ENCODE results near the gene AMPH. TPM values are rescaled to one million over a fixed set of nuclear protein-coding genes. Genes with fewer than 3 reads are reported as not detected.

The AMPH gene
- total RNA-seq, 4 donors from 2014 or later, result 2.3 to 14.7 (median 7.2) TPM

DNA sequence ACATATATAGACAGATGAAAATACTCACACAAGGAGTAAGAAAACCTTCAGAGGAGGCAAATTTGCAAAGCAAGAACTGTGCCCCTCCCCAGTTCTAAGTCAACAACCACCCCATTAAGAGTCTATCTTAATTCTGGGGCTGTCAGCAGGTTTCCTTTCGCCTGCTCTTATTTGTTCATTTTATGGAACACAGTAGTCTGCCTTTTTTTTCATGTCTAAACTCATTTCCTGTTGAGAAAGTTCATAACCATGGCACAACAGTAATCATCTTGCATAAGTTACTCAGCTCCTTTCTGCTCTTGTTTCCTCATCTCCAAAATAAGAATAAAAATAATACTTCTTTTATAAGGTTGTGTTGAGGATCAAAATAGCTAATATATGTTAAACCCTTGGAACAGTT is 25.8 kb upstream of the AMPH start:
- no peaks in the 10 kb centered on the region for H3K9me3 ChIP-seq
- 50 to 67% methylated on average over 1 of the region's 1 CpG for WGBS, 2 donors (ENCODE audit: low coverage in 1 of 2)
- no peaks in the 10 kb centered on the region for H3K4me1 ChIP-seq
- TF ChIP-seq POLR2A (IDR thresholded peaks at IDR 0.05) (no peak), POLR2AphosphoS5 (IDR thresholded peaks at IDR 0.05) (no peak), EP300 (IDR thresholded peaks at IDR 0.05) (no peak)
- TF ChIP-seq, protein P1, sequence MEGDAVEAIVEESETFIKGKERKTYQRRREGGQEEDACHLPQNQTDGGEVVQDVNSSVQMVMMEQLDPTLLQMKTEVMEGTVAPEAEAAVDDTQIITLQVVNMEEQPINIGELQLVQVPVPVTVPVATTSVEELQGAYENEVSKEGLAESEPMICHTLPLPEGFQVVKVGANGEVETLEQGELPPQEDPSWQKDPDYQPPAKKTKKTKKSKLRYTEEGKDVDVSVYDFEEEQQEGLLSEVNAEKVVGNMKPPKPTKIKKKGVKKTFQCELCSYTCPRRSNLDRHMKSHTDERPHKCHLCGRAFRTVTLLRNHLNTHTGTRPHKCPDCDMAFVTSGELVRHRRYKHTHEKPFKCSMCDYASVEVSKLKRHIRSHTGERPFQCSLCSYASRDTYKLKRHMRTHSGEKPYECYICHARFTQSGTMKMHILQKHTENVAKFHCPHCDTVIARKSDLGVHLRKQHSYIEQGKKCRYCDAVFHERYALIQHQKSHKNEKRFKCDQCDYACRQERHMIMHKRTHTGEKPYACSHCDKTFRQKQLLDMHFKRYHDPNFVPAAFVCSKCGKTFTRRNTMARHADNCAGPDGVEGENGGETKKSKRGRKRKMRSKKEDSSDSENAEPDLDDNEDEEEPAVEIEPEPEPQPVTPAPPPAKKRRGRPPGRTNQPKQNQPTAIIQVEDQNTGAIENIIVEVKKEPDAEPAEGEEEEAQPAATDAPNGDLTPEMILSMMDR (IDR thresholded peaks at IDR 0.05), result no peak
- no peaks in the 10 kb centered on the region for H3K36me3 ChIP-seq
- ATAC-seq, result peak; percentile 19
- no peak overlapping the region for H3K4me3 ChIP-seq
- H3K27me3 ChIP-seq, result peaks cover 7% of the 10 kb centered on the region
- no peak overlapping the region for H3K27ac ChIP-seq

DNA sequence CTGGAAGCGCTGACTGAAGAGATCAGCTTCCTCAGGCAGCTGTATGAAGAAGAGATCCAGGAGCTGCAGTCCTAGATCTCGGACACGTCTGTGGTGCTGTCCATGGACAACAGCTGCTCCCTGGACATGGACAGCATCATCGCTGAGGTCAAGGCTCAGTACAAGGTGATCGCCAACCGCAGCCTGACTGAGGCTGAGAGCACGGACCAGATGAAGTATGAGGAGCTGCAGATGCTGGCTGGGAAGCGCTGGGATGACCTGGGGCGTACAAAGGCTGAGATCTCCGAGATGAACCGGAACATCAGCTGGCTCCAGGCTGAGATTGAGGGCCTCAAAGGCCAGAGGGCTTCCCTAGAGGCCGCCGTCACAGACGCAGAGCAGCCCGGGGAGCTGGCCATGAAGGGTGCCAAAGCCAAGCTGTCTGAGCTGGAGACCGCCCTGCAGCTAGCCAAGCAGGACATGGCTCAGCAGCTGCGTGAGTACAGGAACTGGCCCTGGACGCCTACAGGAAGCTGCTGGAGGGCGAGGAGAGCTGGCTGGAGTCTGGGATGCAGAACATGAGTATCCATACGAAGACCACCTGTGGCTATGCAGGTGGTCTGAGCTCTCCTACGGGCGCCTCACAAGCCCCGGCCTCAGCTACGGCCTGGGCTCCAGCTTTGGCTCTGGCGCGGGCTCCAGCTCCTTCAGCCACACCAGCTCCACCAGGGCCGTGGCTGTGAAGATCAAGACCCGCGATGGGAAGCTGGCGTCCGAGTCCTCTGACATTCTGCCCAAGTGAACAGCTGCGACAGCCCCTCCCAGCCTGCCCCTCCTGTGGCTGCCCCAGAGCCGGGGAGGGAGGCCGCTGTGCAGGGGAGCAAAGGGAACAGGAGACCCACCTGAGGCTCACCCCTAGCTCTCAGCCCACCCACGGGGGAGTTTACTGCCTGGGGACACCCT is 24.9 kb upstream of the AMPH start:
- ATAC-seq, result peak; percentile 34

DNA sequence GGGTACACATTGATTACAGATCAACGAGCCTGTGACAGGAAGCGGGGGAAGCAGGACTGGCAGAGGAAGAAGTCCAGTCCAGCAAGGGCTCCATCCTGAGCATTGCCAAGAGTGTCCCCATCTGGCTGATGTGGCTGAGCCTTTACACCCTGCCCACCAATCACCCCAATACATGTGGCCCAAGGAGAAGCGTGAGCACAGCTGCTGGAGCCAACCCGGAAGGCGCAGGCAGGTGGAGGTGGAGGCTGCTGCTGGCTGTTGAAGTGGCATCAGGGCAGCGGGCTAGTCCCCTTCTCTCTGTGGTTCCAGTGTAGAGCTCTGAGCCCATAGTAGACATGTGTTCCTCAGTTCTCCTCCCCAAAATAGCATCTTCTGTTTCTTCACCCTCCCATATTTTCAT is 6.8 kb upstream of the AMPH start:
- no peak for ATAC-seq
- Histone ChIP-seq H3K9me3 (peaks cover 0 to 4% (median 0%) of the 10 kb centered on the region in 3 donors), H3K36me3 (no peaks in the 10 kb centered on the region), H3K4me3 (no peak overlapping the region), H3K4me1 (no peaks in the 10 kb centered on the region), H3K27ac (no peak overlapping the region), H3K27me3 (no peaks in the 10 kb centered on the region)
- 88 to 92% methylated on average over 2 to 5 of the region's 6 CpGs for WGBS, 2 donors (ENCODE audit: low coverage in 1 of 2)
- TF ChIP-seq EP300 (IDR thresholded peaks at IDR 0.05) (no peak), POLR2AphosphoS5 (IDR thresholded peaks at IDR 0.05) (no peak), POLR2A (IDR thresholded peaks at IDR 0.05) (no peak)
- TF ChIP-seq, protein P1 (IDR thresholded peaks at IDR 0.05), result no peak

More for the DNA sequence above, 24.9 kb upstream of the AMPH start:
- Histone ChIP-seq H3K9me3 (no peaks in the 10 kb centered on the region), H3K4me1 (no peaks in the 10 kb centered on the region), H3K36me3 (no peaks in the 10 kb centered on the region), H3K4me3 (no peak overlapping the region), H3K27me3 (peaks cover 7% of the 10 kb centered on the region), H3K27ac (no peak overlapping the region)
- TF ChIP-seq EP300 (IDR thresholded peaks at IDR 0.05) (no peak), POLR2A (IDR thresholded peaks at IDR 0.05) (no peak), POLR2AphosphoS5 (IDR thresholded peaks at IDR 0.05) (no peak)
- TF ChIP-seq, protein P1 (IDR thresholded peaks at IDR 0.05), result no peak
- WGBS, 2 donors (ENCODE audit: low coverage in 1 of 2), result 86 to 91% methylated on average over 6 to 16 of the region's 35 CpGs

DNA sequence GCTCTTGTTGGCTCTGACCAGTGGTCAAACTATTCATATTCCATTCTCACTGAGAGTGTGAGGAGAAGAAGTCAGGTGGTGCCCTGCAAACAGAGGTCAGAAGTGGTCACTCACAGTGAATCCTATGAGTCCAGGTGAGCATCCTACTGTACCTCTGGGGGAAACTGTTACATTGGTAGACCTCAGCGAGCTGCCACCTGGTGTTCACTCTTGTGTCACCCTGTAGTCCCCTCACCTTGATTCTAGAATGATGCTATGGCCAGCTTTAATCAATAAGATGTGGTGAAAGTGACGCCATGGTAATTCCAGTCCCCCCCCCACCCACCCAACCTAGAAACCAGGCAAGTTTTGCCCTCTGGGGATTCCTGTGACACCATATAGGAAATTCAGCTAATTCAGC is 1.2 kb upstream of the AMPH start:
- WGBS, 2 donors (ENCODE audit: low coverage in 1 of 2), result 100% methylated on average over 1 of the region's 2 CpGs; no CpG with 5 or more reads in 1 of the 2 donors
- no peak for ATAC-seq
- Histone ChIP-seq H3K4me3 (no peak overlapping the region), H3K9me3 (no peaks in the 10 kb centered on the region), H3K27ac (no peak overlapping the region), H3K4me1 (peaks cover 0 to 19% (median 0%) of the 10 kb centered on the region in 3 donors), H3K36me3 (no peaks in the 10 kb centered on the region), H3K27me3 (peaks cover 29% of the 10 kb centered on the region)
- no peak for TF ChIP-seq POLR2A (IDR thresholded peaks at IDR 0.05)
- TF ChIP-seq EP300 (IDR thresholded peaks at IDR 0.05), result no peak
- no peak for TF ChIP-seq POLR2AphosphoS5 (IDR thresholded peaks at IDR 0.05)
- TF ChIP-seq, protein P1 (IDR thresholded peaks at IDR 0.05), result no peak

All from gastroesophageal sphincter (tissue), 4 donors.